Measurements from ENCODE around the gene CERS6. TPM values are rescaled to one million over a fixed set of nuclear protein-coding genes. Genes with fewer than 3 reads are reported as not detected.

CERS6 gene
- total RNA-seq, 1 donor from 2014 or later: 21.8 TPM

- Histone ChIP-seq H3K36me3 (no peaks in the 10 kb centered on the region), H3K4me1 (peaks cover 6% of the 10 kb centered on the region), H3K4me3 (no peak overlapping the region), H3K9me3 (no peaks in the 10 kb centered on the region), H3K27ac (no peak overlapping the region), H3K27me3 (ENCODE audit: low read depth) (no peaks in the 10 kb centered on the region)
- DNase-seq (no peak), ATAC-seq (no peak)
- TF ChIP-seq CTCF (IDR thresholded peaks at IDR 0.05): no peak
- intact Hi-C loops (cut with DNase I): no loop called here
Measured at GRCh38 chr2:168459256-168459655, 3.2 kb downstream of the CERS6 start.

- peaks cover 2% of the 10 kb centered on the region for H3K4me1 ChIP-seq
- H3K9me3 ChIP-seq: no peaks in the 10 kb centered on the region
- H3K27me3 ChIP-seq (ENCODE audit: low read depth): no peaks in the 10 kb centered on the region
- DNase-seq (no peak), ATAC-seq (no peak)
- no peaks in the 10 kb centered on the region for H3K36me3 ChIP-seq
- TF ChIP-seq CTCF (IDR thresholded peaks at IDR 0.05): no peak
- intact Hi-C loops (cut with DNase I): no loop called here
- H3K4me3 ChIP-seq: no peak overlapping the region
- H3K27ac ChIP-seq: no peak overlapping the region
Measured at GRCh38 chr2:168460571-168460970, 4.5 kb downstream of the CERS6 start.

- no peaks in the 10 kb centered on the region for H3K36me3 ChIP-seq
- TF ChIP-seq CTCF (IDR thresholded peaks at IDR 0.05): no peak
- no peak overlapping the region for H3K4me3 ChIP-seq
- no peaks in the 10 kb centered on the region for H3K9me3 ChIP-seq
- intact Hi-C loops (cut with DNase I): no loop called here
- H3K4me1 ChIP-seq: peaks cover 6% of the 10 kb centered on the region
- no peaks in the 10 kb centered on the region for H3K27me3 ChIP-seq (ENCODE audit: low read depth)
- no peak overlapping the region for H3K27ac ChIP-seq
- no peak for ATAC-seq
- no peak for DNase-seq
Measured at GRCh38 chr2:168461178-168461941, 5.3 kb downstream of the CERS6 start.

GRCh38 chr2:168461942-168462331, 5.9 kb downstream of the CERS6 start:
- no peak for TF ChIP-seq CTCF (IDR thresholded peaks at IDR 0.05)
- no peak for ATAC-seq
- peaks cover 11% of the 10 kb centered on the region for H3K4me1 ChIP-seq

GRCh38 chr2:168462543-168463045, 6.5 kb downstream of the CERS6 start:
- Histone ChIP-seq H3K4me3 (no peak overlapping the region), H3K4me1 (peaks cover 17% of the 10 kb centered on the region), H3K27ac (no peak overlapping the region), H3K36me3 (no peaks in the 10 kb centered on the region), H3K27me3 (ENCODE audit: low read depth) (no peaks in the 10 kb centered on the region), H3K9me3 (no peaks in the 10 kb centered on the region)
- ATAC-seq (no peak), DNase-seq (no peak)
- intact Hi-C loops (cut with DNase I): no loop called here
- TF ChIP-seq CTCF (IDR thresholded peaks at IDR 0.05): no peak

More at GRCh38 chr2:168461942-168462331, 5.9 kb downstream of the CERS6 start:
- no peak for DNase-seq
- Histone ChIP-seq H3K36me3 (no peaks in the 10 kb centered on the region), H3K9me3 (no peaks in the 10 kb centered on the region), H3K27ac (no peak overlapping the region), H3K27me3 (ENCODE audit: low read depth) (no peaks in the 10 kb centered on the region), H3K4me3 (no peak overlapping the region)
- intact Hi-C loops (cut with DNase I): no loop called here
